Stimulated activated CD4-positive, alpha-beta T cell treated with anti-CD3 and anti-CD28 coated beads, Interleukin-15, amount 100 ng/mL, for 24 hours (primary cell): Measurements from ENCODE around the gene SCCPDH.
"Not testable (repeated sequence)": the region's sequence is repeated elsewhere in the genome, so short reads cannot be mapped to it uniquely, and the experiment has no call there.

Experiments
- DNase-seq: peaks from one replicate; pipeline ENCODE4 v3.0.0-alpha.2; 2020

SCCPDH gene

GRCh38 chr1:246708166-246708565, 16.0 kb upstream of the SCCPDH start:
- DNase-seq: no peak

- no peak for DNase-seq
Observed at GRCh38 chr1:246709196-246709595, 15.0 kb upstream of the SCCPDH start.

DNA sequence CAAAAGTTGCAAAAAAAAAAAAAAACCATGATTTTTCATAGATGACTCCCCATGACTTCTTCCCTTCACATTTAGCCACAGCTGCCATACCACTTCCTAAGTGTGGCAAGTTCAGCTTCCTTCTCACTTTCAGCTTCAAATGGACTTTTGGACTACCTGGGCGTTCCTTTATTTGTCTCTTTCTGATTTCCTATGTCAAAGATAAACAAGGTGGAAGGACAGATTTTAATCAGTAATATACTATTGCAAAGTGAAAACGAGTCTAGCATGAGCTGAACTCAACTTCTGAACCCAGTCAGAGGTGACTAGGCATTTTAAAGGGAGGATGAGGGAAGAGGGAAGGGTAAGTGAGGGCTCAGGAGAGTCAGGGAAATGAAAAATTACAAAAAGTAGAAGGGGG, 14.4 kb upstream of the SCCPDH start:
- DNase-seq: no peak

- DNase-seq: no peak
Observed at GRCh38 chr1:246711548-246712003, 12.6 kb upstream of the SCCPDH start.

- DNase-seq: not testable (repeated sequence)
Observed at GRCh38 chr1:246712428-246712827, 11.8 kb upstream of the SCCPDH start.

GRCh38 chr1:246719361-246719760, 4.8 kb upstream of the SCCPDH start:
- DNase-seq: not testable (repeated sequence)

DNA sequence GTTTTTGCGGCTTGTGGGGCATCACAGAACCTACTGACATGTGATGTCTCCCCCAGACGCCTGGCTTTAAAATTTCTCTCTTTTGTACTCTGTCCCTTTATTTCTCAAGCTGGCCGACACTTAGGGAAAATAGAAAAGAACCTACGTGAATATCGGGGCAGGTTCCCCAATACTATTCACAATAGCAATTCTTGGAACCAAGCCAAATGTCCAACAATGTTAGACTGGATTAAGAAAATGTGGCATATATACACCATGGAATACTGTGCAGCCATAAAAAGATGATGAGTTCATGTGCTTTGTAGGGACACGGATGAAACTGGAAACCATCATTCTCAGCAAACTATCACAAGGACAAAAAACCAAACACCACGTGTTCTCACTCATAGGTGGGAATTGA, 3.4 kb upstream of the SCCPDH start:
- not testable (repeated sequence) for DNase-seq

DNA sequence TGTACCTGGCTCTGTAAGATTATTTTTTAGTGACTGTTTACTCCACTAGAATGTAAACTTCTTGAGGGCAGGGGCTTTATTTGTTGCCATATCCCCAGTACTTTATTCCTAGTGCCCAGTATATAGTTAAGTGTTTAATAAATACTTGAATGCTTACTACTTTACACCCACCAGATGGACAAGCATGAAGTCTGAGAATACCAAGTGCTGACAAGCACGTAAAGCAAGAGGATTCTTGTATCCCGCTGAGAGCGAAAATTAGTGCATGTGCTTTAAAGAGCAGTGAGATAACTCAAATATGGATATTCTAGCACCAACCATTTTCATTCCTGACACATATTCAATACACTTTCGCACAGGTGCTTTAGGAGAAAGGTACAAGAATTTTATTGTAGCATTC, 1.5 kb upstream of the SCCPDH start:
- no peak for DNase-seq

- no peak for DNase-seq
Observed at GRCh38 chr1:246724731-246725095, 504 bp downstream of the SCCPDH start.

DNA sequence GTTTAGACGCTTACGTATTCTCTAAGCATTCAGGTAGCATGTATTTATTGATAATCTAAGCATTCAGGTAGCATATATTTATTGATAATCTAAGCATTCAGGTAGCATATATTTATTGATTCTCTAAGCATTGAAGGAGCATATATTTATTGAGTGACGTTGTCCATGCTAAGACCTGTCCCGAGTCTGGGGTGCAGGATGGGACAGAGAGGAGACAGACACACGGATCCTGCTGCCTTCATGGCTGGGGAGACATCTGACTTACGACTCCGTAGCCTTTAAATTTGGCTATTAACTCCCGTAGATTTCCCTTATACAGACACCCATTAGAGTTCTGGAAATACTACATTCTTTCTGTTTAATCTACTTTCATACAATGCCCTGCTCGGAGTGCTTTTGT, 982 bp downstream of the SCCPDH start:
- no peak for DNase-seq

GRCh38 chr1:246726255-246726679, 2.1 kb downstream of the SCCPDH start:
- DNase-seq: no peak

GRCh38 chr1:246726881-246727280, 2.7 kb downstream of the SCCPDH start:
- no peak for DNase-seq

- DNase-seq: no peak
Observed at GRCh38 chr1:246727594-246727993, 3.4 kb downstream of the SCCPDH start.

DNA sequence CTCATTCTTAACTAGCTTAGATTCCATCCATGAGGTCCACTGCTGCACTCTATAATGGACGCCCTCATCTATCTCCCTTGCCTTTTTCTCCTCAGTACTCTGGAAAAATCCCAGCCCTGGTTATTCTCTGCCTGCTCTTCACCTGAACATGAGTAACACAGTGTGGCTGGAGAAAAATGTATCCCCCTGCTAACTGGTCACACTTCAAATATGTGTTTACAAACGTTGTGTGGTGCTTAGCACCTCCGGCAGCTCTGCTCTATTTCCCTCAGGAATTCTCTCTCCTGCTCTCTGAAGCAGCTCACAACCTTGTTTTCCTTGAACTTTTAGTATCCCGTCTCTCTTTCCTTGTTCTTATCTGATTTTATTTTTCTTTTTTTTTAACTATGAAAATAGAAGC, 4.1 kb downstream of the SCCPDH start:
- DNase-seq: no peak

GRCh38 chr1:246729040-246729439, 4.8 kb downstream of the SCCPDH start:
- DNase-seq: not testable (repeated sequence)

DNA sequence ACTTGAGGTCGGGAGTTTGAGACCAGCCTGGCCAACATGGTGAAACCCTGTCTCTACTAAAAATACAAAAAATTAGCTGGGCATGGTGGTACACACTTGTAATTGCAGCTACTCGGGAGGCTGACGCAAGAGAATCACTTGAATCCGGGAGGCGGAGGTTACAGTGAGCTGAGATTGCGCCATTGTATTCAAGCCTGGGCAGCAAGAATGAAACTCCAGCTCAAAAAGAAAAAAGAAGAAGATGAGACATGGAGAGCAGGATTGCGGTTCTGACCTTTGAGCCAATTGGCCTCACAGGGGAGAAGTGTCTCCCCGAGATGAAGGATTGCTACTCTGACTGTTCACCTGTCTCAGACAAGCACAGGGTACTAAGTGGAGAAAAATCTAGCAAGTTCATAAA, 6.6 kb downstream of the SCCPDH start:
- no peak for DNase-seq

GRCh38 chr1:246731873-246732272, 7.7 kb downstream of the SCCPDH start:
- not testable (repeated sequence) for DNase-seq

- no peak for DNase-seq
Observed at GRCh38 chr1:246733704-246734103, 9.5 kb downstream of the SCCPDH start.

DNA sequence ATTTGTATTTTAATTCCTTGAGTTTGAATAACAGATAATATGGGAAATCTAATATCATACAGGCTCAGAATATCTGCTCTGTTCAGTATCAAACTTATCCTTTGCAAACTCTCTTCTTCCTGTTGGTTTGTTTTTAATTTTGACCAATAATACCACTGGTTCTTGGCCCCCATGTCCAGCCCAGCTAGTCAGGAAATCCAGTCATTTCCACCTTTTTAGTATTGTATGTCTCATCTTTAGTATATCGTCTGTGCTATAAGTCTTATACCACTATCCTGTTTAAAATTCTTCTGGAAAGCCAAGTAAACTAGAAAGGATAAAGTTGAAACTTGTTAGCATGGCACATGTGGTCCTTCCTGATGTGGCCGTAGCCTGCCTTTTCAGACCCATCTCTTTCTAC, 10.7 kb downstream of the SCCPDH start:
- no peak for DNase-seq

GRCh38 chr1:246735735-246736134, 11.5 kb downstream of the SCCPDH start:
- DNase-seq: no peak

GRCh38 chr1:246742396-246742795, 18.2 kb downstream of the SCCPDH start:
- DNase-seq: no peak

DNA sequence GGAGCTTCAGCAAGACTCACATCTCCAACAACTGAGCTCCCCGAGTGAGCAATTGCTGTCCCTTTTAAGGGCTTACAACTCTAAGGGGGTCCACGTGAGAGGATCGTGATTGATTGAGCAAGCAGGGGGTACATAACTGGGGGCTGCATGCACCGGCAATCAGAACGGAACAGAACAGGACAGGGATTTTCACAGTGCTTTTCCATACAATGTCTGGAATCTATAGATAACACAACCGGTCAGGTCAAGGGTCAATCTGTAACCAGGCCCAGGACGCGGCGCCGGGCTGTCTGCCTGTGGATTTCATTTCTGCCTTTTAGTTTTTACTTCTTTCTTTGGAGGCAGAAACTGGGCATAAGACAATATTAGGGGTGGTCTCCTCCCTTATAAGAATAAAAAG, 21.9 kb downstream of the SCCPDH start:
- not testable (repeated sequence) for DNase-seq

- DNase-seq: no peak
Observed at GRCh38 chr1:246748006-246748405, 23.8 kb downstream of the SCCPDH start.

DNA sequence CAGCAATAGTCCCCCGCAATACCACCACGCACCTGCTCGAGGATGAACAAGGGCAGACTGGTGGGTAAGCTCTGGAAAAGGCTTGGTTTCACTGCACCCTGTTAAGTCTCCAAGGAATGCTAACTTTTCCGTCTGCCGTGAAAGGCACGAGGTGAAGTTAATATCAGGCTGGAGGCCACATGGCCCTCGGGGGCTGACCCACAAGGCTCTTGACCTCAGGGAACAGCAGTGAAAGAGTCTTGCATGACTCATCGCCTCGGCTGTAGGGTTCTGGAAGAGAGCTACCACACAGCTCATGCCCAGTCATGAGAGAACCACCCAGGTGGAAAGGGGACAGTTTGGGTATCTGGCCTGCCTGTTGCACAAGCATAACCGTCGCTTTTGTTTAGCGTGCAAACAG, 24.7 kb downstream of the SCCPDH start:
- DNase-seq: no peak

DNA sequence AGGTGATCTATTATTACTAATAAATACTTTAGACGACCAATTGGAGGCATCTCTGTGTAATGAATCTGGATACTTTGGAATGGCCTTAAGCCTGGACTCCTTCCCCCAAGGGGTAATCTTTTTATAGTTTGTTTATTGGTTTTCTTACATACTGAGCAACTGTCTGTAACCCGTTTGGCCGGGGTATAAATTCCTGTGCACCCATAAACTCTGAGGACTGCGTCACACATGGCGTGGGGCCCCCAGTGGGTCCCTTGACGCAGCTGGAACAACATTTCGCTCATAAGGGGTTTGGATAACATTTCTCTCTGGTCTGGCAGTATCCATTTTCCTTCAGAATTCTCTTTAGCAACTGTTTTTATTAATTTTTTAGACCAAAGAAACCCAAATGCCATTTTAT, 26.5 kb downstream of the SCCPDH start:
- no peak for DNase-seq
